Measurements from ENCODE around the gene IER3IP1.
A peak's percentile ranks its signal among the peaks of the same experiment; 100 is the strongest.
"Not testable (repeated sequence)": the region's sequence is repeated elsewhere in the genome, so short reads cannot be mapped to it uniquely, and the experiment has no call there.

The IER3IP1 gene, protein sequence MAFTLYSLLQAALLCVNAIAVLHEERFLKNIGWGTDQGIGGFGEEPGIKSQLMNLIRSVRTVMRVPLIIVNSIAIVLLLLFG

DNA sequence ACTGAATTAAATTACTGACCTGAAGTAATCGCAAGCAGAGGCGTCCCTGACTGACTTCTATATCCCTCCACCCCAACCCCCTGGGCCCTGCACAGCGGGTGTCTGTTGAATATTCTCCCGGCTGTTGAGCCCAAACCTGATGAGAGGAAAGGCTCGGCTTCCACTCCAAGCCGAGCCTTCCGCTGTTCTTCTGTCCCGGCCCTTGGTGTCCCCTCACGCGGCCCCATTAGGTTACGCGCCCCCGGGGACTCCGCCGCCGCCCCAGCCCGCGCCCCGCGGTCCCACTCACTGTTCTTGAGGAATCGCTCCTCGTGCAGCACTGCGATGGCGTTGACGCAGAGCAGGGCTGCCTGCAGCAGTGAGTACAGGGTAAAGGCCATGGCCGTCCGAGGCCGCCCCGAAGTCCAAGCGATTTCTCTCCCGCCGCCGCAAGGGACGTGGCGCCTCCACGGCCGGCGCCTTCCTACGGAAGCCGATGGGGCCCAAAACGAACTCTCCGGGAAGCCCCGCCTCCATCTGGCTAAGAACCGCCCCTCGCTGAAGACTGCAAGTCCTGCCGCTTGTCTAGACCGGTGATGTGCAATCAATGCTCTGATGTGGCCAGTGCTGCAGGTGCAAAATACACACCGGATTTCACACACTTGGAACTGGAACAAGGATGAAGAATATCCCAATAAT, at the start of gene IER3IP1:
Gene IER3IP1, minus strand, starts transcription at position 467 of the 678 bp plus-strand sequence. Its CDS starts 87 bp downstream, at position 380.
- DNase-seq, result peak; percentile 86 to 91

DNA sequence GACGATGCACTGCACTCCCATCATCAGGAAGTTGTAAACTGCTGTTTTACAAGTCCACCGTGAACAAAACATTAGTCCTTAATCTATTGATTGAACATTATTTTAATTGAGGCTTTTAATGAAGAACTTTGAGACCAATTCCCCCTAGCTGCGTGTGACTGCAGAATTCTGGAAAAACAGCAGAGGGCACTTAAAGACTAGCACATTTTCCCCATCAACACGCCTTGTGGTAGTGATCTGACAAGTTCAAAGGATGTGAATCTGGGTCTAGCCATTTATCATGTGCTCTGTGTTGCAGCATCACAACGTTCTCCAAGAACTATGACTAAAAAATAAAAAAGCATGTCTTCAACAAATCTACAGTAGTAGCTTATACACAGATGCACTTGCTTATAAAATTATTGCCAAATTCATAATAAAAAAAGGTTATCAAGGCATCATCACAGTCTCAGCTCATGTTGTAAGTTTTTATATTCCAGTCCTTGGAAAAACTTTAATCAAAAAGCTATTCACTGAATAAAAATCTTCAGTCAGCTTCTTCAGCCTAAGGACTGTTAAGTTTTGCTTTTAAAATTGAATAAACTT, 39.5 kb upstream of the IER3IP1 start:
- DNase-seq, result peak in 1 of 2 donors; percentile 3

DNA sequence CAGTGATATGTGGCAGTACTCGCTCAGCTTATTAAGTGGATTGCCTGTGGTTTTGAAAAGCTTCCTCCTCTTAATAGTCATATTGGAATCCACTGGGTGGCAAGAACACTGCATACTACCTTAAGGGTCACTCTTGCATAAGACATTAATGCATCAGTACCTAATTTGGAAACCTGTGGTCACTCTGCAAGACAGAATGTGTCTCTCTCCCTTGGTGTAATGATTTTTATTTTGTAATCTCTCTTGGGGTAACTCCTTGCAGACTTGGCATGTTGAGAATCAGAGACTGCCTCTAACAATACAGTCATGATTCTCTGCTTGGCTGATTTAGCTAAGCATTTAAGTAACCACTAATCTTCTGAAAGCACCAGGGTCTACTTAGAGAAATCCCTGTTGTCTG, 33.0 kb upstream of the IER3IP1 start:
- DNase-seq, result no peak

DNA sequence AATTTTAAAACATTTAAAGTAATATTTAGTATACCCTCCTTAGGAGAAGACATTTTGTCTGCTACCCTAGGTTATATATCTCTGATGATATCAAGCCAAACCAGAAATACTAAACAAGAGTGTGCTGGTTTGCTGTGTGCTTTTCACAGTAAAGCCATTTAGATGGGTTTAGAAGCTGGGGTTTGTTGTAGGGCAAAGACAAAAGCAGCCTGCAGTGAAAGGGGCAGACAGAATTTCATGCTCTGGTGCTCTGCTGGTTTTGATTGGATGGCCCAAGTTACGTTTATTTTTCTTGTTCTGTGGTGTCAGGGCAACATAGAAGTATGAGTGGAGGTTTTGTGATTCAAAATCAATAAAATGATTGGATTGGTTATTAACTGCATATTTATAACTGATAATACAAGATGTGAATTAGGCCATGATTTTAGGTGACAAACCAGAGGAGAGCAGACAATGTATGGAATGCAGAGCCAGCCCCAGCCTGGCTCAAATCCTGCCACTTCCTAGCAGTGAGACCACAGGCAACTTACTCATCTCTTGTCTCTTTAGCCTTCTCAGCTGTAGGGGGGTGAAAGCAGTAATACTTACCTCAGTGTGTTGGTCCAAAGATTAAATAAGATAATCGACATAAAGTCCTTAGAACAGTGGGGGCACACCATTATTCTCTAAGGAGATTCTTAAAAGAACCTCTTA, 30.9 kb upstream of the IER3IP1 start:
- no peak for DNase-seq

DNA sequence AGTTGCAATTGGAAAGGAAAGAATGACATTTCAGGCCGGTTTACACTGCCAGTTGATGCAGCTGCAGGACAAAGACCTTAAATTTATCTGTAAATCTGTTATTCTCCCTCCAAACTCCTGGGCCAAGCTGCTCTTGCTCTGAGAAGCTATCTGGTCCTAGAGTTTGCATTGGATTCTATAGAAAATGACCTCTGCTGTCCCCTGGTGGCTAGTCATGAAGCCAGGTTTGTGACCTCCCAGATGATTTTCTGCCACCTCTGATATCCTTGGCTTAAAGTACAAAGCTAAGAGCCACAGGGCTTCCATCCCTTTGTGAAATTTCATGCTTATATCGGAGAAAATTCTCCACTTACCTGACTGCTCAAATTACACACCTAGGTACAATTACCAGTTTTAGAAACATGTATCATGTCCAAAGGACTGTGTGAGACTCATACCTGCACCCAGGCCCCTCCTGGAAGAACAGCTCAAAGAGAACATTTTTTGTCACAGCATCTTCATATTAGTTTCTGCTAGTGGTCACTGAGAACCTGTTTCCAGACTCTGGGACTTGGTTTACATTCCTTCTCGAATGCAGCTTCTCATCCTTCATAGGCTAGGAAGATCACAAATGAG, 28.9 kb upstream of the IER3IP1 start:
- peak; percentile 4 to 35 for DNase-seq

DNA sequence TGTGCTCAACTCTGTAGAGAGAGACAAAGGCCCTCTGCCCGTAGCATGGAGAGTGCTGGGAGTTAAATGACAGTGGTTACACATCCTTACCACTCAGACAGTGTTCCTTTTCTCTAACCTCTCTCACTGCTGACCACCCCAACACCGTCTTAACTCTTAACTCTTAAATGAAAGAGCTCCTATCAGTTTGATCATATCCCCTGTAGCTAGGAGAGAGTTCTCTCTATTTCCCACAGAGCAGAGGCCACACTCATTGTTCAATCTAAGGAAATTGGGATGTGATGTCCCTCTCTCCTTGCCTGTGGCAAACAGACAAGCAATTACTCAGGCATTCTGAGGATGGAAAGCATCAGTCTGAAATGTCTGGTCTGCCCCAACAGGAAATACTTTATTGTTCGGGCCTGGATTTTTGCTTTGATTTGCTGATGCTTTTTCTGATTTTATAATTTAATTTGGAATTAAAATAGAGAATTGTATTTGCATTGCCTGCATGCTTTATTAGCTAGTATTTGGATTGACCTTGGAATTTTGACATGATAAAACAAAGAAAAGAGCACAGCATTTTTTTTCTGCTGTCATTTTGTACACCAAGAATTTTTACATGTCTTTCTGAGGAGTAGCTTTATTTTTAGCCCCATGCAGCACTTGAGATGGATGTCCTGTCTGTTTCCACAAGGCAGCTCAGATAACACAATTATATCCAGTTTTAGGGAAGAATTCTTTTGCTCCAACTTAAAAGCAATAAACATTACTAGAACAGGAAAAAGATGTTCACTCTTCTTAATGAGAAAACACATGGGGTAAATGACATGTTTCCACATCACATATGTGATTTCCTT, 27.7 kb upstream of the IER3IP1 start:
- no peak for DNase-seq

DNA sequence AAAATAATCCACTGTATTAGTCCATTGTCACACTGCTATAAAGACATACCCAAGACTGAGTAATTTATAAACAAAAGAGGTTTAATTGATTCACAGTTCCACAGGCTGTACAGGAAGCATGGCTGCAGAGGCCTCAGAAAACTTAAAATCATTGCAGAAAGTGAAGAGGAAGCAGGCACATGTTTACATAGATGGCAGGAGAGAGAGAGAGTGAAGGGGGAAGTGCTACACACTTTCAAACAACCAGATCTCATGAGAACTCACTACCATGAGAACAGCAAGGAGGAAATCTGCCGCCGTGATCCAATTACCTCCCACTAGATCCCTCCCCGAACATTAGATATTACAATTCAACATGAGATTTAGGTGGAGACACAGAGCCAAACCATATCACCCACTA, 19.8 kb upstream of the IER3IP1 start:
- not testable (repeated sequence) for DNase-seq

DNA sequence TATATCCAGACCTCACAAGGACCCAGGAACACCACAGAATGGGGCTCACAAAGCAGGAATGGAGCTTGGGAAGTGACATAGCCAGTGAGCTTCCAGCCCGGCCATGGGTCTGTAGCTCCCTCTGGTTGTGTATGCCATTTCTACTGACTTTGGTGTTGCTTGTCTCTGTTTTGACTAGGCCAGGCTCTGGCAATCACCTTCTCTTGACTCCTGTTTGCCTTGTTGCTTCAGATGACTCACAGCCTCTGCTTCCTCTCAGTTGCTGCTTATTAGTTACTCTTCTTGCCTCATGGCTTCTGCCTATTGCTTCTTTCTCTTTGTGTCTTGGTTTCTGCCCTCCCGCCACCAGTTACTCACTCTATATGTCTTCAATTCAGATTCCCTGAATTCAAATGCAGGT, 15.8 kb upstream of the IER3IP1 start:
- DNase-seq, result no peak

DNA sequence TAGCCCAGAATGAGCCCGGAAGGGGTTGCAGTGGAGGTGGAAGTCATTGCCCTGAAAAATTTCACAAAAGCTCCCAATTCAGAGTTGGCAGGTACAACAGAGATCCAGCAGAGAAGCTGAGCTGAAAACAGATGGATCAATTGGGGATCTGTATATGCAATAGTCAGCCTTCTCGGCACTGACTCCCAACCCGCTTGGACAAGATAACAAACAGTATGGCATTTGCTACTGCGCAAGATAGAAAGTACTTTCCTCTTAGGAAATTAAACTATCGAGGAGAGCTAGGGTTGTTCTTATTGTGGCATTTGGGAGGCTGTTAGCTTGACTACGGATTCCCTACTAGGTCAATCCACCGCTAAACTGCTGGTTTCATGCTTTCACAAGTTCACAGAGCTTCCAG, 11.6 kb upstream of the IER3IP1 start:
- DNase-seq, result no peak

DNA sequence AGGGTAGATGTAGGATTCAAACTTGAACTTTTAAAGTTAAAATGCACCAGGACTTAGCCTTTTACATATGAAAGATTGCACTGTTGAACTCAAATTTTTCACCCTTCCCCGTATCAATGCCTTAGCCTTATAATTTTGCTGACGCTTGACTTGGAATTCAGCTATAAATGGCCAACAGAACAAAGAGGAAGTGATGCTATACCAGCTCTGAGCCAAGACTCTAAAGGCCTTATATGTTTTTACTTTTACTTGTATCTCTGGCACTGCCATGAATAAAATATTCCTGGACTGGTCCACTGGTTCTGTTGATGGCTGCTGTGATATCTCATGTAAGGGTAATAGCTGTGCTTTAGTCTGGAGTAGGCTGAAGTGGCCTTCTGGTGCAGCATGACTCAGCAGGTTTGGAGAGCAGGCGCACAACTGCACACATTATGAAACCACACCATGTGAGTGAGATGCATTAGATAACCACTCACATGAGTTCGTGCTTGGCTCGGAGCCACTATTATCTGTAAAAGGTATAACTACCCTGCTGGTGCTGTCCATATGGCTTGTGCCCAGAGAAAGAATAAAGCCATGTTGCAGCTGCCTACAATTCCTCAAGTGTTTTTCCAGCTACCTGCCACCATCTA, 8.4 kb upstream of the IER3IP1 start:
- peak in 1 of 2 donors; percentile 8 for DNase-seq

DNA sequence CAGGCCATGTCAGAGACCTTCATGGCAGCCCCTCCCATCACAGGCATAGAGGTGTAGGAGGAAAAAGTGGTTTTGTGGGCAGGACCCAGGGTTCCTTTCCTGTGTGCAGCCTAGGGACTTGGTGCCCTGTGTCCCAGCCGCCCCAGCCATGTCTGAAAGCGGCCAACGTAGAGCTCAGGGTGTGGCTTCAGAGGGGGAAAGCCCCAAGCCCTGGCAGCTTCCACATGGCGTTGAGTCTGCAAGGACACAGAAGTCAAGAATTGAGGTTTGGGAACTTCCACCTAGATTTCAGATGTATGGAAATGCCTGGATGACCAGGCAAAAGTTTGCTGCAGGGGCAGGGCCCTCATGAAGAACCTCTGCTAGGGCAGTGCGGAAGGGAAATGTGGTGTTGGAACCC, 6.0 kb upstream of the IER3IP1 start:
- DNase-seq, result not testable (repeated sequence)

DNA sequence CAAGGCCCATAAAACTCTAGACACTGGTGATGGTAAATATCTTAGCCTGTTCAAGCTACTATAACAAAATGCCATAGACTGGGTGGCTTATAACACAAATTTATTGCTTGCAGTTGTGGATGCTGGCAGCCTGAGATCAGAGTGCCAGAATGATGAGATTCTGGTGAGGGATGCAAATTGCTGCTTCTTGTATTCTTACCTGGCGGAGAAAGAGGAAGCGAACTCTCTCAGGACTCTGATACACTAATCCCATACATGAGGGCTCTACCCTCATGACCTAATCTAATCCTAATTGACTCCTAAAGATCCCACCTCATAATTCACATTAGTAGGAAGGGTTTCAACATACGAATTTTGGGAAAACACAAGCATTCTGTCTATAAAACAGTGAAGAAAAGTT, 4.6 kb upstream of the IER3IP1 start:
- no peak for DNase-seq

DNA sequence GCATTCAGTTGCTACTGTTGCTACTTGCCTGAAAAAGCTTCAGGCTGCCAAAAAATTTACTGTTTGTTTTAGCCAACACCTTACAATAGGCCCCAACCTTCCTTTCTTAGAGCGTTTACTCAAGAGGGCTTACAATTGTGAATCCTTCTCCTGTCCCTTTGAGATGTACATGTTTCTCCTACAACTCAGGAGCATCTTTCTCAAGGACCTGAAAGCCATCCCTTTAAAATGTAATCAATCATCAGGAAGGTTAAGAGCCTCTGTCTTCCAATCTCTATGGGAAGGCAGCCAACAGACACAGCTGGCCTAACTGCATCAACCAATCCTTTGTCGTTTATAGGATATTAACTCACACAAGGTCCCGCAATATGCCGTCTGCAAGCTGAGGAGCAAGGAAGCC, 3.4 kb upstream of the IER3IP1 start:
- DNase-seq, result no peak

DNA sequence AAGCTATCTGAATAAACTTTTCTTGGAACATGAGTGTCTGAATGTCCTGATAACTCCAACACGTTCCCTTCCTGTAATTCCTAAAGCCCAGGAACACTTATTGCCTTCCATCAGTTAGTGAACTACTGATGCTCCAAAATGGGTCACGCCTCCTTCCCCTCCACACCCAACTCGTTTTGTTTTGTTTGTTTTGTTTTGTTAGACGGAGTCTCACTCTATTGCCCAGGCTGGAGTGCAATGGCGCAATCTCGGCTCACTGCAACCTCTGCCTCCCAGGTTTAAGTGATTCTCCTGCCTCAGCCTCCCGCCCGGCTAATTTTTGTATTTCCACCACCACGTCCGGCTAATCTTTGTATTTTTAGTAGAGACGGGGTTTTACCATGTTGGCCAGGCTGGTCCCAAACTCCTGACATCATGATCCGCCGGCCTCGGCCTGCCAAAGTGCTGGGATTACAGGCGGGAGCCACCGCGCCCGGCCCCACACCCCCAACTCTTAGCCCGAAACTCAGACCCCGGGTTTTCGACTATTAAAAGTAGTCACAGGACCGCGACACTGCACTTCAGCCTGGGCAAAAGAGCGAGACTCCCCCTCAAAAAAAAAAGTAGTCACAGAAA, 774 bp downstream of the IER3IP1 start:
- no peak for DNase-seq

DNA sequence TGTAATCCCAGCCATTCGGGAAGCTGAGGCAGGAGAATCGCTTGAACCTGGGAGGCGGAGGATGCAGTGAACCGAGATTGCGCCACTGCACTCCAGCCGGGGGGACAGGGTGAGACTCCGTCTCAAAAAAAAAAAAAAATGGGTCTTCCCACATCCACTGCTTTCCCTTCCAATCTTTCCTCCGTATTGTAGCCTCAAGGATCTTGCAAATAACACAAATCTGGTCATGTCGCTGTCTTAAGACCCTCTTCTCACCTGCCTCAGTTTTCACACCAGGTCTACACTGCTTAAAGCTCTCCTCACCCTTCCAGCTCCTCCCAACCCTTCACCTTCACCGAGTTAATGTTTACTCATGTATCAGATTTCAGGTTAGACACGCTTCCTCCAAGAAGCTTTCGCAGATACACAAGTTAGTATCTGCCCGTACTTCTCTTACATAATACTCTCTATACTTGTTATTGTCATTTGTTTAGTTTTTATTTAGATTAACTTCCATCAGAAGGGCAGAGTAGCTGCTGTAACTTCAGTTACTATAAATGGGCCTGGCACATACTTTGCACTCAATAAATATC, 1.5 kb downstream of the IER3IP1 start:
- DNase-seq, result no peak

DNA sequence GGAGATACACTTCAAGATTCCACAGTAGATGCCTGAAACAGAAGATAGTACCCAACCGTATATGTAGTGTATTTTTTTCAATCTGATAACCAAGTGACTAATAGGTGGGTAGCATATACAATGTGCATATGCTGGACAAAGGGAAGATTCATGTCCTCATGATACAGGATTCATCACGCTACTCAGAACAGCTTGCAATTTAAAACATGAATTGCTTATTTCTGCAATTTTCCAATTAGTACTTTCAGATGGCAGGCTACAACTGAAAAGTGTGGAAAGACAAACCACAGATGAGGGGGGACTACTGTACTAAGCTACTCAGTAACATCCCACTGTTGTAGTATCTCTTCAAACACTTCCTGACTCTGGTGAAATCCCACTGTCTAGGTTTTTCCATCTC, 3.7 kb downstream of the IER3IP1 start:
- no peak for DNase-seq

DNA sequence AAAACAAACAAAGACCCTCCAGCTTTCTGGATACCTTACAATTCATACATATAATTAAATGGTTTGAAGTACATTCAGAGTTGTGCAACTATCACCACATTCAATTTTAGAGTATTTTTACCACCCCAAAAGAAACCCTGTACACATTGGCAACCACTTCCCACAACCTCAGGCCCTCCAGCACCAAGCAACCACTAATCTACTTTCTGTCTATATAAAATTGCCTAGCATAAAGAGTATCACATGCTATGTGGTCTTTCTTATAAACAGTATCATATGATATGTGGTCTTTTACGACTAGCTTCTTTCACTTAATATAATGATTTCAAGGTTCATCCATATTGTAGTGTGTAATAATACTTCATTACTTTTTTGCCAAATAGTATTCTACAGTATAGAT, 7.3 kb downstream of the IER3IP1 start:
- no peak for DNase-seq

DNA sequence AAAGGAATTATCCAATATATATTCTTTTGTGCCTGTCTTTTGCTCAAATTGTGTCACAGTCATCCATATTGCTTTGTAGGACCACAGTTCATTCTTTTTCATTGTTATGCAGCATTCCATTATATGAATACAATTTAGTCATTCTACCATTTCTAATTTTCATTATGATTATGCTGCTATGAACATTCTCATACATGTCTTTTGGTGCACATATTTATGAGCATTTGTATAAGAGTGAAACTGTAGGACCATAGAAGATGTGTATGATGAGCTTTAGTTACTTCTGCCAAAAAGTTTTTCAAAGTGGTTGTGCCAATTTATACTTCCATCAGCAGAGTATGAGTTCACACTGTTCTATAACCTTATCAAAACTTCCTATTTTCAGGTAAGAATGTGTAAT, 7.7 kb downstream of the IER3IP1 start:
- DNase-seq, result no peak

DNA sequence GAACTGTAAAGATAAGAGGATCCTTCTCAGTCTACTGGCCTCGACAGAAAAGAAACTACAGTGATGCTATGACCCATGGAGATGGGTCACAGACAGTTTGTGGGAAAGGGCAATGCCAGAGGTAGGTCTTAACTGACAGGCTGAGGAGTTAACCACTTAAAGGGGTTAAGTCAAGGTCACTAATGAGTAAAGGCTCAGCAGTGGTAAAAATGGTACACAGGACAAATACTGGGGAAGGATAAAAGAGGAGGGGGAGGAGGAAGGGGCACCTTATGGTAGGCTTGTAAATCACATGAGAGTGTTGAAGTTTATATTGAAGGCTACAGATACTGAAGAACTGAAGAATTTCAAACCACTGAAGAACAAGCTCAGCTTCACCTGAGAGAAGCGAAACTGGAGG, 9.9 kb downstream of the IER3IP1 start:
- no peak for DNase-seq

DNA sequence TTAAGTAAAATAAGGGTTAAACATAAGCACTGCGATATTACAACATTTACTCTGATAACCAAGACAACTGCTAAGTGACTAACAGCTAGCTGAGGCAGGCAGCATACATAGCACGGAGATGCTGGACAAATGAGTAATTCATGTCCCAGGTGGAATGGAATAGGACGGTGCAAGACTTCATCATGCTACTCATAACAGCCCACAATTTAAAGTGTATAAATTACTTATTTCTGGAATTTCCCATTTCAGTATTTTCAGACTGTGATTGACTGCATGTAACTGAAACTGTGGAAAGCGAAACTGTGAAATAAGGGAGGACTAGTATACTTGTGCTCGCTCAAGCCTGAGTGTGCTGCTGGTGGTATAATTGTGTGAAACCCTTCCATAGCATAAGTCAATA, 12.9 kb downstream of the IER3IP1 start:
- DNase-seq, result no peak

DNA sequence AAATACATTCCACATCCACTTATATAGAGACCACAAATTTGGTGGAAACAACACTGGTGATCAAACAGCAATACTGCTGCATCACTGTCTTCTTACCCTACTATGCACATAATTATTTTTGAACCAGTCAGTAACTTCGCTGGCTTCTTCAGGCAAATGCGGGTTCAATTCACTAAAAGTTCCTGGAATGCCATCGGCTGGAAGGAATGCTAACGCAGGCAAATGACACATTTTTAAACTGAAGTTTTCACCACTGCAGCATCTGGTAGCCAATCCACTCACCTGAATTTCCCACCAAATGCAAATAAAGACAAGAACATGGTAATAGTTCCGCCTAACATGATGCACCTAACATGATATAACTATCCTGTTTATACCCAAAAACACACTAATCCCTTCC, 15.9 kb downstream of the IER3IP1 start:
- DNase-seq, result no peak

All from CD4-positive, alpha-beta T cell treated with Interleukin-1 beta for 1 hour (primary cell).